HS-5 (cell line): ENCODE data around the gene RIN1.
"Not testable (repeated sequence)": the region's sequence is repeated elsewhere in the genome, so short reads cannot be mapped to it uniquely, and the experiment has no call there.

ENCODE experiments used
- DNase-seq: peaks from one replicate; pipeline ENCODE4 v3.0.0-alpha.2; 2012; ENCODE audit warnings: low read depth

RIN1 gene

DNA sequence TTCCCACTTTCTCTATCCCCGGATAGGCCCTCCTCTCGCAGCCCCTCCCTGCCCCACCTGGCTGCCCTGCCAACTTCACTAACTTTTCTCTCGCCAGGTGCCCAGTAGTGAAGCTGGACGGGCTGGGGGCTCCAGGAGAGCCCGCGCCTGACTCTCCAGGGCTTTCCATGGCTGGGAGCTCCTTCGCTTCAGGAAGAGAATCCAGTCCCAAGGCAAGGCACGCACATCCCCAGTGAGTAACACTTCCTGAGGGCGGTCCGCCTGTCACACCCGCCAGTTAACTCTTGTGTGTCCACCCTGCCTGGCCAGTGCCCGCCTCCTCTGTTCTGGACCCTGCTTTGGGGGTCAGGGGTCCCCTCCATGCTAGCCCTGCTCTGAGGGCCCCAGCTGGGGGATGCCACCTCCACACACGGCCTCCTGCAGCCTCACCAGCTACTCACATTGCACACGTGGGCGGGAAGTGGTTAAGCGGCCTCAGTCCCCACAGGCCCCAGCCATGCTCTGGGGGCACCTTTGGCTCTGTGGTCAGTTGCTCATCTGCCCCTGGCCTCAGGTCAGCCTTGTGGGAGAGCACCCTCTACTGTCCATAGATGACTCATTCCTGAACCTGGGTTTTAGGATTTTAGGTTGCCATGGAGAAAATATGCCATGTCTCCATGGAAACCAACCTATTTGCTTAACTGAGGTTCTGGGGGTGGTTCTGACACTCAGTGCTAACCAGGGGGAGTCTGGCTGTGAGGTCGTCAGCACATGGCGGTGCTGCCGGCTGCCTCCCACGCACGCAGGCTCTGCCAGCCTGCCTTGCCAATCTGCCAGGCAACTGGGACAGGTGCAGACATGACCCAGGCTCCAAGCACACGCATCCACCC is at the start of gene RIN1:
Gene RIN1, minus strand, starts transcription at position 201 of the 869 bp plus-strand sequence. Its CDS starts 32 bp downstream, at position 169.
- peak; percentile 97 for DNase-seq

DNA sequence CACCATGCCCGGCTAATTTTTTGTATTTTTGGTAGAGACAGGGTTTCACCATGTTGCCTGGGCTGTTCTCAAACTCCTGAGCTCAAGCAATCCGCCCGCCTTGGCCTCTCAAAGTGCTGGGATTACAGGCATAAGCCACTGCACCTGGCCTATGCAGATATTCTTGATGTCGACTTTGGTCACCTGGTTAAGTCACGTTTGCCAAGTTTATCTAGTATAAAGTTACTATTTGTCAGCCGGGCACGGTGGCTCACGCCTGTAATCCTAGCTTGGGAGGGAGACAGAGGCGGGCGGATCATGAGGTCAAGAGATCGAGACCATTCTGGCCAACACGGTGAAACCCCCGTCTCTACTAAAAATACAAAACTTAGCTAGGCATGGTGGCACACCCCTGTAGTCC is 48.1 kb upstream of the RIN1 start:
- not testable (repeated sequence) for DNase-seq

GRCh38 chr11:66380264-66380663 is 44.0 kb upstream of the RIN1 start:
- DNase-seq = not testable (repeated sequence)

GRCh38 chr11:66373690-66374287 is 37.6 kb upstream of the RIN1 start:
- DNase-seq = not testable (repeated sequence)

GRCh38 chr11:66373265-66373664 is 37.0 kb upstream of the RIN1 start:
- DNase-seq = no peak

- no peak for DNase-seq
Observed at GRCh38 chr11:66371627-66372415, 35.6 kb upstream of the RIN1 start, which contains the start of gene SLC29A2. Gene SLC29A2 (minus strand): TSS chr11:66371760. CDS start chr11:66371591, 169 bp downstream.

DNA sequence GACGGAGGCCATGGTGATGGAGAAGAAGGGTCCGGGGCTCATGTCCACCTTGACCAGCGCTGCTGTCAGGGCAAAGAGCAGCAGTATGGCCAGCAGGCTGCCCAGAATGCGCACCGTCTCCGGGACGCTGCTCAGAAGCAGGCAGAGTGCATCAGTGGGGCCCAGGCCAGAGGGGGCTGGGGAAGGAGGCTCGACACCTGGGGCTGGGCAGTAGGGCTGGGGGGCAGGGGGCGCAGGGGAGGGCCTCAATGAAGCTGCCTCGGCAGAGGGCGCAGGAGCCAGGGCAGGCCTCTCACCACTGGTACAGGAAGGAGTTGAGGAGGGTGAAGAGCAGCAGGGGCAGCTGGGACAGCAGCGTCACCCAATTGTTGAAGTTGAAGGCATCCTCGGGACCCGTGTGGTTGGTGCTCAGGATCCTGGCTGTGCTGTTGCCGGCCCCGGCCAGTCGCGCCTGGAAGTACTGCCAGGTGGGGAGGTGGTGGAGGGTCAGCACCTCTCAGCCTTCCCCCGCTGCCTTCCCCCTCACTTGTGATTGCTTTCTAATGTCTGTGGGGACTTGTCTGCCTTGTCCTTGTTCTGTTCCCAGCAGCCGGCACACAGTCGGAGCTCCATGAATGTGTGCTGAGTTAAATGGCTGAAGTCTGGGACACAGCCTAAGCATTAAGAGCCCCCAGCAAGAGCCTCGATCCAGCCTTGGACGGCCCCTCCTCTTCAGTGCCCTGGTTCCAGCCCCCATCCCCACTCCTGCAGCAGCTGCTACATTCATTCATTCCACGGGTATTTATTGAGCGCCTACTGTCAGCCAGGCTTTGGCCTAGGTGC is 33.0 kb upstream of the RIN1 start:
- no peak for DNase-seq

DNA sequence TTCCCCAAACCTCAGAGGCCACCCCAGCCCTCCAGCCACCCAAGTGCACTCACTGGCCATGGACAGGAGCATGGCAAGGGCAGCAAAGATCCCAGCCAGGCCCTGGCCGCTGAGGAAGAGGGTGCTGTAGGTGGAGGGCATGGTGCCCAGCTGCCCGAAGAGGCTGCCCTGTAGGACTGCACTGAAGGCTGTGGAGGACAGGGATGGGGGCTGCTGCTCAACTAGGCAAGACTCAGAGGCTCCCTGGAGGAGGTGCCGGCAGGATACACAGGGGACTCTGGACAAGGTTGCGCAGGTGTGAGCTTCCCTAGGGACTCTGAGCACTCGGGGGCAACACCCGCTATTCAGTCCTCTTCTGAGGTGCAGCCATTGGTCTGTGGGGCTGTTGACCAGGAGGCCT is 32.2 kb upstream of the RIN1 start:
- DNase-seq = no peak

GRCh38 chr11:66367561-66368312 is 31.5 kb upstream of the RIN1 start:
- DNase-seq = no peak

GRCh38 chr11:66366844-66367477 is 30.7 kb upstream of the RIN1 start:
- DNase-seq = no peak

GRCh38 chr11:66365711-66366619 is 29.7 kb upstream of the RIN1 start:
- DNase-seq = no peak

DNA sequence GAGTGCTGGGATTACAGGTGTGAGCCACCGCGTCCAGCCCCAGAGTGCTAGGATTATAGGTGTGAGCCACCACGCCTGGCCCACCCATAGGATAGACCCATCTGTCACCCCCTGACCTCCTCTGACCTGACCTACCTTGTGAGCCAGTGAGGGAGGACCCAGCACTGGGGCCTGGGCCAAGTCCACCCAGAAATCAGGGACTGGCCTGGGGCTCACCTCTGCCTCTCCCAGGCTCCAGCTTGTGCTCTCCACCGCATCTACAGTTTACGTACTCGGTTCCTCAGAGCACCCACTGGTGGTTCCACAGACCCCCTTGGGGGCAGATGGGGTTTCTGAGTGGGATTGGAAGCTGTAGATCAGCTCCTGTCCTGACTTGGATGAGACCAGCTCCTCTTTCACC is 28.9 kb upstream of the RIN1 start:
- no peak for DNase-seq

DNA sequence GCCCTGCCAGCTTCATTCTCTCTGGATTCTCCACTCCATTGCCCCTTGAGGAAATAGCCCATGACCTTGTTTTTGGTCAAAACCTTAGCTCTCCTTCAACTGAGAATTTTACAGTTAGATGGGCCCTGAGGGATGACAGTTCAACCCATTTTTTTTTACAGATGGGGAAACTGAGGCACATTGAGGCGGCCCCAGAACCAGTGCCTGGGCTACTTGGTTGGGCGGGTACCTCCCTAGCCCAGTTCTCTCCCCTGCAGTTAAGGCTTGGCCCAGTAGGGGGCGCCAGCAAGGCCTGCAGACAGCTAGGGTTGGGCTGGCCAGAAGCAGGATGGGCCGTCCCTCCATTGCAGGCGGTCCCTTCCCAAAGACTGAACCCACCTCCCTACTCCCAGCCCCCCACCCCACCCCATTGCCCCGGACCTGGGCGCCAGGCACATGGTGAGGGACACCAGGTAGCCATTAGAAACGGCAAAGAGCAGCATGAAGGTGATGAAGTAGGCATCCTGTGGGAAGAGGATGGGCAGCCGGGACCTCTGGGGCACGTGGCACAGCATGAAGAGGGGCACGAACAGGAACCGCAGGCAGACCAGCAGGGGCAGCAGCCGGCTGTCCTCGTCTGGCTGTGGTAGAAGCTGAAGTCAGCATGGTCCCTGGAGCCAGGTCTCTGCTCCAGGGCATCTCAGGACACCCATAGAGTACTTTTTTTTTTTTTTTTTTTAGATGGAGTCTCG is 27.7 kb upstream of the RIN1 start:
- DNase-seq = no peak

GRCh38 chr11:66363187-66363601 is 27.0 kb upstream of the RIN1 start:
- no peak for DNase-seq

DNA sequence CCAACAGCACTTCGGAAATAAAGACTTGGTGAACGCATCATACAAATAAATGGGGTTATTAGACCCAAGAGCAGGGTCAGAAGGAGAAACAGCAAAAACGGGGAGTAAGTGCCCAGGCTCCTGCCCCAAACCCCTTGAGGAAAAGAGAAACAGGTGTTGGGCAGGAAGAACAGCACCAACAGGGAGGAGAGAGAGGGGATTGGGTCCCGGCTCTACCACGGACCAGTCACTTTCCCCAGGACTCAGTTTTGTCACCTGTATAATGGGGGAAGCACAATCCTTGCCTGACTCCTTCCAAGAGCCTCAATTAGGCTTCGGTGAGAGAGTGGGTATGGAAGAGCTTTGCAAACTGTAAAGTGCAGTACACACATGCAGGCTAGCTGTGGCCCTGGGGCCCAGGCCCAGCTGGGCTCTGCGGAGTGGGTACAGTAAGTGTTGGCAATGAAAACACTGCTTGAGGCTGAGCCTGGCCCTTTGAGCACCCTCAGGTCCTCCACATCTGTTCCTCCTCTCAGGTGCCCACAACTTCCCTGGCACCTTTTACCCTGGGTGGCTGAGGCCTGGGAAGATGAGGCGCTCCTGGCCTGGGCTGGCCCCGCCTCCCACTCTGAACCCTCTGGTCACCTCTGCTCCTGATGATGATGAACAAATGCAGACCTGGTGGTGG is 26.4 kb upstream of the RIN1 start:
- DNase-seq = no peak

DNA sequence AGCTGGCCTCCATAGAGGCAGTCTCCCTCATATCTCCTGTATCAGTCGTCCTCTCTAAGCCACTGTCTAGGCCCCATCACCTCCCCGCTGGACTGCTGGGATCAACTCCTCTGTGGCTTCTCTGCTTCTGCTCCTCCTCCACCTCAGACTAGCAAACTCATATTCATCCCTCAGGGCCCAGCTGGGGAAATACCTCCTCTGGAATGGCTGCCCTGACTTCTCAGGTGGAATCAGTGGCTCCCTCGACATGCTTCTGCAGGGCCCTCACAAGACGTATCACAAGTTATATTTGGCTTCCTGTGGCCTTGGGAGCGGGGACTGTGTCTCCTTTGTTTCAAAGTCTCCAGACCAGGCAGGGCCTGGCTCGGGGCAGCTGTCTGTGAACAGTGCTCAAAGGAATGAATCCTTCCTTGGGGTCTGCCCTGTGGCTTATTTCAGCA is 25.3 kb upstream of the RIN1 start:
- no peak for DNase-seq

DNA sequence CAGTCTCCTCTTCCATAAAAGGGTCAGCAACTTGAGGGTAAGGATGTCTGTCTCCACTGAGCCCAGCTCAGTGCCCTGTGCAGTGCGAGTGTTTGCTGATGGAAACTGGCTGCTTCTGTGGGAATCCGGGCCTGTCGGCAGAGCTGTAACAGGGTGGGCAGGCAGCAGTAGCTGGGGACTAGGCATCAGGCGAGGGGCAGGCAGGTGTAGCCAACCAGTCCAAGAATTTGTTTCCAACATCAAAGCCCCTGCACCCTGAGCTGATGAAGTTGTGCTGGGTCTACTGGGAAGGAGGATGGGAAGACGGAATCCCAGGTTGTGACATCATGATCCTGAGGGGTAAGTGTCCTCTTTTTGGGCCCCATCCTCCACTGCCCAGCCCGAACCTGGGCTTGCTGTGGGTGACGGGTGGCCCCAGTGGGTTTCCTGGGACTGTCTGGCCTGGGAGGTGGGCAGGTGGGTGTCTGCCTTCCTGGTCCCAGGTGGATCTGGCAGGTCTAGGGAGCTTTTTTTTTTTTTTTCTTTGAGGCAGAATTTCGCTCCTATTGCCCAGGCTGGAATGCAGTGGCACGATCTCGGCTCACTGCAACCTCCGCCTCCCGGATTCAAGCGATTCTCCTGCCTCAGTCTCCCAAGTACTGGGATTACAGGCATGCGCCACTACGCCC is 24.3 kb upstream of the RIN1 start:
- no peak for DNase-seq
